ENCODE measurements around the gene PTPRK. TPM values are rescaled to one million over a fixed set of nuclear protein-coding genes. Genes with fewer than 3 reads are reported as not detected.

PTPRK gene
- polyA plus RNA-seq, 4 donors = 29.1 to 58.6 (median 50.2) TPM

DNA sequence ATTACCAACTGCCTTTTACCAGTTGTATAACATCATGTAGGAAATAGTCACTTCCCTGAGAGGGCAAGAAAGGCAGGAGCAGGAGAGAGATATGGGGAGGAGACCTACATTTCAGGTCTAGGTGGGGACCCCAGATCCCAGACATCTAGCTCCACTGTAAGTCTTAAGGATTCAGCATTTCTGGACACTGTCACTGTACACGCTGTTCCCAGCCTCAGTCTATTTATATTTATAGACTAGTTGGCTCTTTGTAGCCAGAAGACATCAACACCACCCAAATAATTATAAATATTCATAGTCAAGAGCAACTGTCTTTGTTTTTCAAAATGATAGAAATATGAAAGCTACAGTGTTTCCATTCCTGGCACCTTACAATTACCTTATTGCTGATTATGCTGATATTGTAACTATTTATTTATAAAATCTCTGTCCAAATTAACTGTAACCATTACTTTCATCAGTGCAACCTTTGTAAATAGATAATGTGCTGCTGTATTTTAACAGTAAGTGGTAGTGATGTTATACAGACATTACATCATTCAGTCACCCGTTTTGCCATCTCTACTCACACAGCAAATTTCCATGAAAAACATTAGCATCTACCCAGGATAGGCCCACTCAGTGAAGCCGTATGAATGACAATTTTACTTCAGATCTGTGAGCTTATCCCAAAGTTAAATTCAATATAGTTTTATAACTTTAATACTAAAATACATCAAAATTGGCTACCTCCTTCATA lies 162.8 kb downstream of the PTPRK start:
- no peak for DNase-seq (ENCODE audit: low read depth in 4 of 4, low spot score in 3 of 4)

DNA sequence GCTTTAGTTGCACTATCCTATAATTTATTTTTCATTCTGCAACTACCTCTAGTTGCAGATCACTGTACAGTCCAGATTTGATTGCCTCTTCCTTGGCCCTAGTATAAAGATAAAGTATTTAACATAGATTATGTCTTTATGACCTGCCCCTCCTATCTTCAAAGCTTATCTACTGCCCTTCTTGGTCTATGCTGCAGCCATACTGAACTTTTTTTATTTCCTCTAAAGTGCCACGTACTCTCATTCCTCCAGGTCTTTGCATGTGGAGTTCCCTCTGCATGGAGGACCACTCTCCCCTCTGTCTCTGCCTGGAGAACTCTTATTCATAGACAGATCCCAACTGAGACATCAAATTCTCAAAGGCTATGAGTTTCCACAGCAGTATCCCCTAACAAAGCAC lies 168.0 kb downstream of the PTPRK start:
- no peak for DNase-seq (ENCODE audit: low read depth in 4 of 4, low spot score in 3 of 4)

DNA sequence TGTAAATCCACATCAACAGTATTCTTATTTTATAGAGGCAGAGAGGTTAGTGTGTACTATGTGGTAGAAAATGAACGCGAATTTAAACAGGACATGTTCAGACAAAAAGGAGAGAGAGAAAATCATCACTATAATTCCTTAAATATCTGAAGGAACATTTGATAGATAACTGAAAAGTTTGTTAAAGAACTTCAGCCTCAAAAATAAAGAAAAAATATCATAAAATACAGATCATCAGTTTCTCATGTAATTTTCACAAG lies 169.2 kb downstream of the PTPRK start:
- no peak for DNase-seq (ENCODE audit: low read depth in 4 of 4, low spot score in 3 of 4)

DNA sequence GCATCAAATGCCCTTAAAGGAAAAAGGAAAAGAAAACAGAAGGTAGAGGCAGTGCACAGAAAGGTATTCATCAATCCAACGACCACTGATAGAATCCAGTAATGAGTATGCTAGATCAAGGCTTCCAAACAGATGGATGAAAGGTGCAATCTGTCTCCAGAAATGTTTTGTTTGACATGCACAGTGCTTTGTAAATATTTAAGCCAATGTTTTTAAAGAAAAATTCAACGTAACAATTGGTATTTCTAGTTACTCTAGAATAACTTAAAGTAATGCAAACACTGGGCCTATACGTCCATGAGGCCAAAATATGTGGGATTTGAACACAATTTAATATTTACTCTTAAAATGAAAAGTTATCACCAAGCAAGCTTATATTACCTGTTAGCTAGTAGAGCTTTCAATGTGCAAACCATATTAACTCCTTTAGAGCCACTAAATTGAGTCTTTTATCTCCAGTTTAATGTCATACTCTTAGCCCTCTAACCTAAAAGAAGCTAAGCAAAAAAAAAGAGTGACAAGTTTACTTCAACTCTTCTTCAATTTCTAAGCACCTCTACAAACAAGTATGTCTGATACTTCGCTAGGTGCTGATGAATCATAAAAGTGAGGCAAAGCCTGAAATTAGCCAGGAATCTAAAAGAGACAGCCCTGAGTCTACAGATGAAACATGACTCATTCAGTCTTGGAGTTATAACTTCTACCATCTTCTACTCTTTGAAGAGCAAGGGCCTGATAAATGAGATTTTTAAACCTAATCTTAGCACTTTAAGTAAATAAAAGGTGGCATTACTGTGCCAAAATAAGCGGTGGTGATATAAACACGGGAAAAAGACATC lies 169.8 kb downstream of the PTPRK start:
- DNase-seq (ENCODE audit: low read depth in 4 of 4, low spot score in 3 of 4) = no peak

DNA sequence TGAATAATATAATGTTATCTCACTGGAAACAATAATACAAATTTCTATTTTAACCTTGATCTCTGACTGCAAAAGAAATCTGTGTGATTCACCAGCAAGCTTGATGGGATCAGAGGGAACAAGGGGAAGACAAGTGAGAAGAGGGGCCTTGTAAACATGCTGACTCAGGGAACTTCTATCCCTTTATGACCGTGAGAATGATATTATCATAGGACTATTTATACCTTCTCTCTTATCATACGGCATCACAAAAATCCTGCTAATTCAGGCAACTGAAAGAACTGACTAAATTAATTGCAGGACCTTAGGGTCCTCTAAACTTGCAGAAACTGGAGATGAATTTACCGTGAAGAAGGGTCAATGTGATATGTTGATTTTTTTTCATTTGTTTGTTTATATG lies 173.3 kb downstream of the PTPRK start:
- DNase-seq (ENCODE audit: low read depth in 4 of 4, low spot score in 3 of 4) = no peak

DNA sequence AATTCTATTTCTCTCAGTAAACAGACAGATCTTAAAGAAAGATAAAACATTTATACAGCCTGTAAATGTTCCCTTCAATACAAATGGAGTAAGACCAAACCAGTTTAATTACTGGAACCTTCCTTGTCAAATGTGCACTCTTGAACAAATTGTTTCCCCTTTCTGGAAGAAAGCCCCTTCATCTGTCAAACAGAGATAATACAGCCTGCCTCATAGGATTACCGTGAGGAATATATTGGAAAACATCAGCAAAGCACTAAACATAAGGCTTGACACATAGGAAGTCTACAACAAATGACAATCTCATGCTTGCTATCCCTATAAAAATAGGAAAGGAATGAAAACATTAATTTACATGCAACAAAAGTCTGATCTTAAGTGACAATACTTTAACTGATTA lies 173.8 kb downstream of the PTPRK start:
- no peak for DNase-seq (ENCODE audit: low read depth in 4 of 4, low spot score in 3 of 4)

DNA sequence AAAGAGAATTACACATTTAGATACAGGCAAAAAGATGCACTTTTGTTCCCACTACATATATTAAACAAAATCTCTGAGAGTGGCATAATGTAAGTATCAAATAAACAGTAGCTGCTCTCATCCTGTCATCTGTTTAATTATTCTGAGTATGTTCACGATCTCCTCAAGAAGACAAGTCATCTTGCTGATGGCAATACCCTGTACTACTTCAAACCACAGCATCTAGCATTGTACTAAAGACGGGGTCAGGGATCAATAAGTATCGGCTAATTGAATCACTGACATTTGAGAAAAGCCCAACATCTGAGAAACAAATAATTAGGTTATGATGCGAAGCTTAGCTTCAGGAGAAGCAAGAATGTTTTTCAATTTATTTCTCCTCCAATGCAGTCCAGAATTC lies 175.1 kb downstream of the PTPRK start:
- no peak for DNase-seq (ENCODE audit: low read depth in 4 of 4, low spot score in 3 of 4)

DNA sequence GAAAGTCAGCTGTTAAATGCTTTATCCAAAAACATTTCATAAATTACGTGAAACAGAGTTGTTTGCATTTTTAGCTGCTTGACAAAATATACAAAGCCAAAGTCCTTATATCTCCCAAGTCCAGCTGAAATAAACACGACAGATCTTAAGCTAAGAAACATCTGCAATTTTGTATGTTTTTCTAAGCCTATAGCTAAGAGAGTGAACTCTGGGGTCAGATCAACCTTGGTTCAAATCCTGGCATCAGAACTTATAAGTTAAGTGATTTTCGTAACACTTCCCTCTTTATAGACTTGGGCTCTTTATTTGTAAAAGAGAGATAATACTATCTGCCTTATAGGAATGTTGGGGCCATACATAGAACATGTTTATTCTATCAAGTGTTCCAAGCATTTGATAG lies 176.7 kb downstream of the PTPRK start:
- DNase-seq (ENCODE audit: low read depth in 4 of 4, low spot score in 3 of 4) = no peak

DNA sequence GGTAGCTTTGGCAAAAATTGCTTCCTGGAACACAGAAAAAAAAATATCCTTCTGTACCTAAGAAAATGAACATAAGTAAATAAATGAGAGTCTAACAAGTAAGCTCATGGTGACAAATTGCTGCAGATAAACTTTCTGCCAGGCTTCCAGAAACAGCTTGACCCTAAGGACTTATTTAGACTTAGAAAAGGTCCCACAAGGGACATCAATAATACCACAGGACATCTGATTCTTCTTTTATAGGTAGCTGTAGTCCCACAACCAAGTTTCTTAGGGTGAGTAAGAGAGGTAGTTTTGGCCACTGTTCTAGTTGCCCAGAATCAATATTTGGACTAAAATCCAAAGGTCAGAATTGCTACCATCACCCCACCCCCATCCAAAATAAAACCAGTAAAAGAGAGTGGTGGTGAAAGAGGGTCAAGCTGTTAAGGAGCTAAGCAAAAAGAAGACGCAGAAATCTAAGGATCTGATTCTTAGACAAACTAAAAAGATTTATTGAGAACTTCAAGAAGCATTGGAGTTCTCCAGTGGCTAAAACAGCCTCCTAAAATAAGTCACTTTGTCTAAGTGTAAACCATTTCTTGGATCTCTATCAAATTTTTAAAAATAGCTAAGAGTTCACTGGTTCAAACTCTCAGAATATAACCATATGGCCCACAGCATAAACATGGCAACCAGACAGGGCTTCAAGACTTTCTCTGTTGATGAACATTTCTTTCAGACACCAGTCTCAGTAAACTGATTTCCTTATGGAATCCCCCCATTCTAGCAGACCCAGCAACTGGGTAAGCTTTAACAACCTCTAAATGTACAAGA lies 180.6 kb downstream of the PTPRK start:
- no peak for DNase-seq (ENCODE audit: low read depth in 4 of 4, low spot score in 3 of 4)

DNA sequence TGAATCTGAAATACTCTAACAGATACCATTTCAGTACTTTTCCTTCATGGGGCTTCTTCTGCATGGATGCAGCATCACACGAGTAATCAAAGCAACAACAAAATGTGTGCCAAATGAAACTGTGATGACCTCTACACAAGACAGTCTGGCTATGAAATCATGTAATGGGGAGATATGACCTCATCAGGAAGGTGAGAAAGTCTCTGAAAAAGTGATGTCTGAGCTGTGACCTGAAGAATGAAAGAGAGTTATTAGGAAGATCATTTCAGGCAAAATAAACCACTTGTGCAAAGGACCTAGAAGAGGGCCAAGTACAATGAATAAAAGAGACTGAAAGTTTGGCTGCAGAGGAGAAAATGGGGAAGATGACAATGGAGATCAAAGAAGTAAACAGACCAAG lies 182.8 kb downstream of the PTPRK start:
- no peak for DNase-seq (ENCODE audit: low read depth in 4 of 4, low spot score in 3 of 4)

DNA sequence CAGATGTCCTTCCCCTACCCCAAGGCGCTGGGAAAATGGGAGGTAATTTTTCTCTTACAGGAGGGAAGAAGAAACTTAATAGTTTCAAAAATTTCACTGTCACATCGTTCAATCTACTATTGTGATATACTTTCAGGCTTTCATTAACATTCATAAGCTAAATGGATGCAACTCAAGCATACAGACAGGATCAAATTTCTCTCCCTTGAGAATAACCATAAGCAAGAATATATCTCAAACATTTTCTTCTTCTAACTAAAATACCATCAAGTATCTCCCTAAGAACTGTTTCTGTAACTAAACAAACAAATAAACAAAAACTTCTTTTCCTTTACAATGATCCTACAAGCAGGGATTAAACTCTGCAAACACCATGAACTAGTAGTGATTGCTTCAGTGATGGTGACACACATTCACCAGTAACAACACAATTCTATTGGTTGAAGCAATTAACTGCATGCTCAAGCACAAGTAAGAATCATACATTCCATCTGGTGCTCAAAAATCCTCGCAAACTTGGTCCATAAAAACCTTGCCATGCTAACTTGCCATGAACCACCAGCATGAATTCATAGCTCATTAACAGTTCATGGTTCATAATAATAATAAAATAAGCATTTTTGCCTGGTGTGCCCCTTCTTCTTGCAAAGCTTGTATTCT lies 183.8 kb downstream of the PTPRK start:
- no peak for DNase-seq (ENCODE audit: low read depth in 4 of 4, low spot score in 3 of 4)

DNA sequence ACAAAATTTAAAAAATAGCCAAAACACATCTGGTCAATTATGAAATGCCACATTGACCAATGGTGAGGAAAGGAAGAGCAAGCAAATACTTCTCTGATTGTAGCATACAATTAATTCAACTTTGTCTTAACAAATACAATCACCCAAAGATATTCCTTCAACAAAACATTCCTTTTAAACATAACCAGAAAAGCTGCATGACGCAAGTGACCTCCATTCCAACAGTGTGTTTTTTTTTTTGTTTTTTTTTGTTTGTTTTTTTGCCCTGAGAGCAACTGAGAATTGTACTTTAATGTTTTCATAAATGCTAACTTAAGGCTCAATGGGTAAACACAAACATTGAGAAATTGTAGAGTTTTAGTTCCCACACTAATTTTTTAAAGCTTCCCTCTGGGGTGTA lies 184.4 kb downstream of the PTPRK start:
- no peak for DNase-seq (ENCODE audit: low read depth in 4 of 4, low spot score in 3 of 4)

DNA sequence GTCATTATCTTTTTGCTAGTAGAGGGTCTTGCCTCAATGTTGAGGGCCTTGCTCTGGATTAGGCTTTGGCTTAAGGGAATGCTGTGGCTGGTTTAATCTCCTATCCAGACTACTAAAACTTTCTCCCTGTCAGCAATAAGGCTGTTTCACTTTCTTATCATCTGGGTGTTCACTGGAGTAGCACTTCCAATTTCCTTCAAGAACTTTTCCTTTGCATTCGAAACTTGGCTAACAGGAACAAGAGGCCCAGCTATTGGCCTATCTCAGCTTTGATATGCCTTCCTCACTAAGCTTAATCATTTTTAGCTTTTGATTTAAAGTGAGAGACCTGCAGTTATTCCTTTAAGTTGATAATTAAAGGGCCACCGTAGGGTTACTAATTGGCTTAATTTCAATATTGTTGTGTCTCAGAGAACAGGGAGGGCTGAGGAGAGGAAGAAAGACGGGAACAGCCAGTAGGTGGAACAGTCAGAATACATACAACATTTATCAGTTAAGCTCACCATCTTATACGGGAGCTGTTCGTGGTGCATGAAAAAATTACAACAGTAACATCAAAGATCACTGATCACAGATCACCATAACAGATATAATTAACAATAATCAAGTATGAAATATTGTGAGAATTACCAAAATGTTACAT lies 186.7 kb downstream of the PTPRK start:
- DNase-seq (ENCODE audit: low read depth in 4 of 4, low spot score in 3 of 4) = no peak

DNA sequence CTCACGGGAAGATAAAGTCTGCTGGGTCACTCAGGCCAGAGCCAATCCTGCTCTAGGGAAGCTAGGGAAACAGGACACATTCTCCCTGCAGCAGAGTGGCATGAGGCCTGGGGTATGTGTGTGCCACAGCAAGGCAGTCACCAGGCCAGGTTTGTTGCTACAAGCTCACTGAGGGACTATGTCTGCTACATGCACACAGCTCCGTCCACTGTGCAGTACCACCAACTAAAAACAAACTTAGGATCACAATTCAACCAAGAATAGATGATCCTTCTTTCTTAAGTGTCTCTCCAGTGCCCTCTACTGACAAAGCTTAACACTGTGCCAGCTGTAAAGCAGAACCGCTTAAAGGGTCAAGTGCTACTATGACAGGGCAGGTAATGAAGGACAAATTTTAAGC lies 192.5 kb downstream of the PTPRK start:
- no peak for DNase-seq (ENCODE audit: low read depth in 4 of 4, low spot score in 3 of 4)

DNA sequence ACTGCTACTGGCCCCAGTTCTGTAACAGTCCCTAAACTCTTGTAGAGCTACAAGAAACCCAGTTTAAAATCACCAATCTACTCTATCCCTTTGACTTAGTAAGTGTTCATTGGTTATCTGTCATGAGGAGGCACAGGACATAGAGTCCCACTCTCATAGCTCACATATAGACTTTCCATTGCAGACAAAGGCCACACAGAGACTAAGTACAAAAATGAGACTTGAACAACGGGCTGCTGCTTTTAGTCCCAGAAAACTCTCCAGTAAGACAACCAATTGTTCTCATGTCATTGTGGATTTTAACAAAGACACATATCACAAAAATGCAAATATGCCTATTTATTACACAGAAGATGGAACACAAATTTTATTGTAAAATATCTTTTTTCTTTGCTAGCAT lies 197.4 kb downstream of the PTPRK start:
- no peak for DNase-seq (ENCODE audit: low read depth in 4 of 4, low spot score in 3 of 4)

DNA sequence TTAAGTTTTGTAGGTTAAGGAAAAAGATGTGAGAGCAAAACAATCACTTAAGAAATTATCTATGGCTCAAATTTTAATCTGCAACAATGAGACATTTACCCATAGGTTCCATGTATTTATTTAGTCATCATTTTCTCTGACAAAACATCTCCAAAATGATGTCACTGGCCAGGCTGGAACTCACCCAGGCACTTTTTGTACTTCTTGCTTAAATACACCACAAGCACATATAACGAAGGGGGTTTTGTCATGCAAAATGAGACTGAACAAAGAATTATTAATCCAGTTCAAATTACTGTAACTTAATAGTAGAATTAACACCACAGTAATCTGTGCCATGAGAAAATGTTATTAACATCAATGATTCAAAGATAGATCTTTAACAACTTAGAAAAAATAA lies 200.5 kb downstream of the PTPRK start:
- DNase-seq (ENCODE audit: low read depth in 4 of 4, low spot score in 3 of 4) = no peak

DNA sequence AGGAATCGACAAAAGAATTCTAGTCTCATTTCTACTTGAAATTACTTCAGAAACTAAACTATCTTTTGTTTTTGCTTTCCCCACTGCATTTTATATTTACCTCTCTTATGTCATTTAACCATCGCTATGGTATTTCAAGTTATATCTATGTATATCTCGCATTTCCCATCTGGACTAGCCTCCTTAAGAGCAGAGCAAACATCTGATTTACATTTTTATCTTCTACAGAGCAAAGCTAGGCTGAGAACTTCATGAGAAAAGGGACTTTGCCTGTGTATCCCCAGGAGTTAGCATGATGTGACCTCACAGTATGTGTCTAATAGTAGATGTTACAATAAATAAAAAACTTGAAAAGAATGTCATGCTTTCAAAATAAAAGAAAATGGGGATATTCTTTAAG lies 201.2 kb downstream of the PTPRK start:
- DNase-seq (ENCODE audit: low read depth in 4 of 4, low spot score in 3 of 4) = no peak

DNA sequence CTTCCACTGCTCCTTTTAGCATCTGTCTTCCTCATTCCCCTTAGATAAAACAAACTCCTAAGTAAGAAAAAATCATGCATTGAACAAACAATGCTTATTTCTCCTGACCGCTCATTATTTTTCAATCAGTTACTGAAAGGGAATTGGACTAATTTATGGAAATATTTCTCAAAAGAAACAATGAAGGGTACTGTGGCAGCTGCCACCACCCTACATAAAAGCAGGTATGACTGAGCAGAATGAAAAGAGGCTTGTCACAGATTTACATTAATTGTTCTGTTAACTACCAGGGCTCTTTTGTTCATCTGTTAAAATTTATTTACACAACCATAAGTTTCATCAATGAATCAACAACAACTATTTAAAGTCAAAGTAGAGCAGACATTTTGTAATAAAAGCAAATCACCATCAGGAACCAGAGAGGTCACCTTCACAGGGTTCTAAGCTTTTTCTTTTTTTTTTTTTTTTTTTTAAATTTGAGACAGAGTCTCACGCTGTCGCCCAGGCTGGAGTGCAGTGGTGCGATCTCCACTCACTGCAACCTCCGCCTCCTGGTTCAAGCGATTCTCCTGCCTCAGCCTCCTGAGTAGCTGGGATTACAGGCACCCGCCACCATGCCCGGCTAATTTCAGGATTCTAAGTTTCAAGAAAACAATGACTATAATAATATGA lies 204.0 kb downstream of the PTPRK start:
- DNase-seq (ENCODE audit: low read depth in 4 of 4, low spot score in 3 of 4) = no peak

DNA sequence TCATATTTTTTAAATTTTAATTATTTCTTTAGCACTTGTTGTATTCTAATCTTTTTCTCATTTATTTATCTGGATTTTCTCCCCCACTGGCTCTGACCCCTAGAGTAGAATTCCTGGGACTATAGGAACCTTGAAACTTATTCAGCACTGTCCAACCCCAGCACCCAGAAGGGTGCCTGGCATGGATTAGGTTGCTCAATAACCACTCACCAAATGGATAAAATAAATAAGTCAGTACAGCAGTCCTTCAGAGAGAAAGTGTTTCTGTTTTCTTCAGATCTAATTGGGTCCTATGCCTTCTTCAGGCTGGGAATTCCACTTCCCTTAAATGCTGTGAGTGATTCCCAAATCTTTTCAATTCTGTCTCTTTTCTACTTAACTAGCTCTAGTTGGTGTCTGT lies 206.2 kb downstream of the PTPRK start:
- DNase-seq (ENCODE audit: low read depth in 4 of 4, low spot score in 3 of 4) = no peak

DNA sequence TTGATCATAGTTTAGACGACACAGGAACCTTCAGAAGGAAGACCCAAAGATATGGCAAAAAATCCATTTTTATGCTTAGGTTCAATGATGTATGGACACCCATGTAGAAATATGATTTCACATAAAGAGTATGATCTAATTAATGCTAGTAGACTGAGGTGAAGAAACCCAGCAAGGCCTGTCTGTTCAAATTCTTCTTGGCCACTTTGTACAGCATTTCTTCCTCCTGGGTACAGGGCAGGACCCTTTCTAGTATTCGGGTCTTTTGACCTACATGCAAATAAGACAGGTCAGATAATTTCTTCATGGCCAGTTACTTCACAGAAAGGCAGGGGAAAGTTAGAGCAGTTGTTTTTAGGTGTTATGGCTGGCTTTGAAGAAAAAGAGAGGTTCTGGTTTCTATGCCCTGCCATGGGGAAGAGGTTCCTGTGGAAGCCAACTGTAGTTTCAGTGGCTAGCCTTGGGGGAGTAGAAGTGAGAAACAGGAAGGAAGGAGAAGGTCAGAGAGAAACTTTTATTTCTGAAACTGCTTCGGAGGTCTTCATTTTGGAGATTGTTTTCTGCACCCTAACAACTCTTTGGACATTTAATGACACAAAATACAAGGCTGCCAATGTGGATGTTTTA lies 208.3 kb downstream of the PTPRK start:
- DNase-seq (ENCODE audit: low read depth in 4 of 4, low spot score in 3 of 4) = no peak

All from left renal pelvis (tissue), 4 donors.